IMR-90 (cell line): Measurements from ENCODE around the gene AGO3. TPM values are rescaled to one million over a fixed set of nuclear protein-coding genes. Genes with fewer than 3 reads are reported as not detected.

ENCODE experiments used
- ATAC-seq: fragments of 200-7000 bp; cut with Tn5 transposase; 2 replicates; pipeline ENCODE4 v1.9.1; 2020; ENCODE audit warnings: low read depth, mild to moderate bottlenecking, moderate library complexity
- BruUV-seq: library from RNA; stranded (reverse); fragments of 400-500 nt; replicated peaks from 2 replicates; lab custom pipeline; 2021; lab: Mats Ljungman, UMichigan
- CTCF ChIA-PET: fragments of 300-600 bp; formaldehyde crosslinking; extraction: SDS; loops from one replicate; lab custom pipeline; 2021; ENCODE audit warnings: antibody characterized with exemption; lab: Yijun Ruan, JAX
- POLR2A ChIA-PET: fragments of 300-600 bp; sonication (Branson Sonifier 250); formaldehyde crosslinking; loops from one replicate; lab custom pipeline; 2022; ENCODE audit warnings: antibody characterized with exemption; ENCODE audit not compliant: unreplicated experiment; lab: Charles Lee
- DNase-seq: peaks from one replicate; pipeline ENCODE4 v3.0.0; 2013
- H2AFZ ChIP-seq: replicated peaks from 2 replicates; pipeline ENCODE3; 2013; ENCODE audit warnings: low read length, mild to moderate bottlenecking; ENCODE audit not compliant: poor library complexity
- H2AK5ac ChIP-seq: 2 replicates; pipeline ENCODE4 v1.6.1; 2013; ENCODE audit warnings: low read depth, low read length, inconsistent platforms
- H2AK9ac ChIP-seq: replicated peaks from 2 replicates; pipeline ENCODE3; 2013; ENCODE audit warnings: mild to moderate bottlenecking, low read depth, low read length, moderate library complexity; ENCODE audit not compliant: poor library complexity
- H2BK120ac ChIP-seq: 2 replicates; pipeline ENCODE4 v1.6.1; 2013; ENCODE audit warnings: low read depth, low read length, inconsistent platforms
- H2BK15ac ChIP-seq: 3 replicates; pipeline ENCODE4 v1.6.1; 2013; ENCODE audit warnings: low read depth, low read length, inconsistent platforms
- H2BK20ac ChIP-seq: 2 replicates; pipeline ENCODE4 v1.6.1; 2013; ENCODE audit warnings: low read depth, mild to moderate bottlenecking, inconsistent platforms, low read length, moderate library complexity
- H2BK5ac ChIP-seq: 2 replicates; pipeline ENCODE4 v1.6.1; 2013; ENCODE audit warnings: mild to moderate bottlenecking, low read depth, low read length, inconsistent platforms; ENCODE audit not compliant: poor library complexity, severe bottlenecking
- H3K14ac ChIP-seq: replicated peaks from 2 replicates; pipeline ENCODE4 v1.6.1; 2013; ENCODE audit warnings: low read depth, low read length, inconsistent platforms
- H3K18ac ChIP-seq: 2 replicates; pipeline ENCODE4 v1.6.1; 2013; ENCODE audit warnings: low read depth, low read length, control low read depth
- H3K23ac ChIP-seq: 2 replicates; pipeline ENCODE4 v1.6.1; 2013; ENCODE audit warnings: low read depth, low read length, inconsistent platforms
- H3K27ac ChIP-seq: 2 replicates; pipeline ENCODE4 v1.5.1; 2013; ENCODE audit warnings: mild to moderate bottlenecking, control low read depth, low read length; ENCODE audit not compliant: insufficient read depth
- H3K27me3 ChIP-seq: 2 replicates; pipeline ENCODE4 v1.6.1; 2013; ENCODE audit warnings: low read length; ENCODE audit not compliant: control insufficient read depth, insufficient read depth
- H3K36me3 ChIP-seq: 2 replicates; pipeline ENCODE4 v1.6.1; 2013; ENCODE audit warnings: low read length, mixed read lengths; ENCODE audit not compliant: control insufficient read depth, insufficient read depth
- H3K4ac ChIP-seq: 2 replicates; pipeline ENCODE4 v1.6.1; 2013; ENCODE audit warnings: low read depth, low read length, inconsistent platforms
- H3K4me1 ChIP-seq: 2 replicates; pipeline ENCODE4 v1.6.1; 2013; ENCODE audit warnings: low read length, mixed read lengths; ENCODE audit not compliant: control insufficient read depth, insufficient read depth
- H3K4me2 ChIP-seq: 2 replicates; pipeline ENCODE4 v1.6.1; 2013; ENCODE audit warnings: low read depth, mild to moderate bottlenecking, control low read depth, low read length, moderate library complexity
- H3K4me3 ChIP-seq: 2 replicates; pipeline ENCODE4 v1.5.1; 2013; ENCODE audit warnings: low read depth, mild to moderate bottlenecking, control low read depth, low read length, moderate library complexity; ENCODE audit not compliant: insufficient read depth
- H3K56ac ChIP-seq: 2 replicates; pipeline ENCODE4 v1.6.1; 2013; ENCODE audit warnings: low read length, inconsistent platforms; ENCODE audit not compliant: insufficient read depth; ENCODE audit errors: extremely low read depth
- H3K79me1 ChIP-seq, 2 experiments: 2 replicates each; pipeline ENCODE4 v1.6.1; 2013; ENCODE audit warnings: low read length in 2 of 2, inconsistent platforms in 1 of 2, low read depth in 1 of 2
- H3K9ac ChIP-seq: 2 replicates; pipeline ENCODE4 v1.6.1; 2013; ENCODE audit warnings: low read depth, low read length, control low read depth
- H3K9me1 ChIP-seq: 2 replicates; pipeline ENCODE4 v1.6.1; 2013; ENCODE audit warnings: low read length, inconsistent platforms; ENCODE audit not compliant: insufficient read depth
- H3K9me3 ChIP-seq: 2 replicates; pipeline ENCODE4 v1.6.1; 2013; ENCODE audit warnings: low read length; ENCODE audit not compliant: control insufficient read depth, insufficient read depth
- H4K20me1 ChIP-seq: 2 replicates; pipeline ENCODE4 v1.6.1; 2013; ENCODE audit warnings: low read length, inconsistent platforms; ENCODE audit not compliant: insufficient read depth
- H4K5ac ChIP-seq: 2 replicates; pipeline ENCODE4 v1.6.1; 2013; ENCODE audit warnings: mild to moderate bottlenecking, low read depth, low read length, control low read depth
- H4K8ac ChIP-seq, 2 experiments: 2 replicates each; pipeline ENCODE4 v1.6.1; 2013; ENCODE audit warnings: low read depth in 2 of 2, low read length in 2 of 2, control low read depth in 1 of 2, inconsistent platforms in 1 of 2
- H4K91ac ChIP-seq: 2 replicates; pipeline ENCODE4 v1.6.1; 2013; ENCODE audit warnings: low read depth, low read length, inconsistent platforms; ENCODE audit not compliant: insufficient read depth
- CEBPB ChIP-seq: IDR thresholded peaks from 2 replicates; pipeline ENCODE4 v1.6.1; 2012; ENCODE audit warnings: low read depth, low read length, improper control_type of control experiment
- RAD21 ChIP-seq: IDR thresholded peaks from 2 replicates; pipeline ENCODE4 v1.6.1; 2012; ENCODE audit warnings: low read length, improper control_type of control experiment
- RCOR1 ChIP-seq: IDR thresholded peaks from 2 replicates; pipeline ENCODE4 v1.6.1; 2012; ENCODE audit warnings: mild to moderate bottlenecking, low read length, improper control_type of control experiment; ENCODE audit not compliant: insufficient replicate concordance
- WGBS, 2 experiments: methylation state at CpG; one replicate each; pipeline versions ENCODE4 v1.1.5 to v1.1.7; 2013; ENCODE audit warnings: missing lambda C conversion rate in 2 of 2; ENCODE audit not compliant: insufficient read length in 1 of 2; ENCODE audit errors: extremely low coverage in 2 of 2; 5-methylcytosine and 5-hydroxymethylcytosine counted together
- dilution Hi-C: fragments of 300-500 bp; cut with HindIII; formaldehyde crosslinking; loops from one replicate; pipeline ENCODE4 v1.14.3; 2018; ENCODE audit warnings: low sequenced_read_pairs; ENCODE audit not compliant: unreplicated experiment
- in situ Hi-C: fragments of 300-500 bp; cut with MboI; formaldehyde crosslinking; loops from 3 replicates; pipeline ENCODE4 v1.14.3; 2019; ENCODE audit warnings: low sequenced_read_pairs, inconsistent platforms, mixed read lengths
- intact Hi-C: fragments of 100-400 bp; cut with micrococcal nuclease; formaldehyde crosslinking; loops from 2 replicates; pipeline ENCODE4 v1.10.0; 2022
- polyA plus RNA-seq, 3 experiments: library from polyadenylated mRNA; depleted of rRNA; stranded (reverse); fragments of >200 nt; gene quantifications; 2 replicates each; pipeline ENCODE4 v1.2.3, GENCODE V29; 2012; ENCODE audit warnings: low replicate concordance in 1 of 3
- total RNA-seq: library from RNA; depleted of rRNA; stranded (reverse); fragments of >200 nt; gene quantifications from 2 replicates; pipeline ENCODE4 v1.2.3, GENCODE V29; 2012

AGO3 gene
- total and polyA plus RNA-seq, 2 of the 4 experiments (the other 2 are of a cell fraction) = 8.9 to 25.6 TPM

- Histone ChIP-seq H4K5ac (no peak overlapping the region), H2BK5ac (no peak overlapping the region), H3K23ac (no peak overlapping the region), H2AK9ac (no peak overlapping the region), H3K56ac (no peak overlapping the region), H3K4me3 (no peak overlapping the region), H4K8ac (no peak overlapping the region), H2BK20ac (no peak overlapping the region), H3K18ac (no peak overlapping the region), H4K91ac (no peak overlapping the region), H3K4ac (no peak overlapping the region), H3K79me1 (no peaks in the 10 kb centered on the region; a peak in 1 of 4 replicates), H2AK5ac (no peak overlapping the region), H3K9me3 (0 out of 2 replicates have a peak, but pooled peaks cover 2% of the 10 kb centered on the region), H2BK120ac (no peak overlapping the region), H3K9ac (no peak overlapping the region), H3K14ac (no peak overlapping the region), H3K9me1 (no peaks in the 10 kb centered on the region), H3K27me3 (no peaks in the 10 kb centered on the region), H2BK15ac (no peak overlapping the region), H3K36me3 (peaks cover 18% of the 10 kb centered on the region), H3K27ac (no peak overlapping the region), H3K4me2 (no peak overlapping the region), H2AFZ (no peak overlapping the region), H3K4me1 (no peaks in the 10 kb centered on the region), H4K20me1 (no peaks in the 10 kb centered on the region)
- intact Hi-C loops (no loop called here), in situ Hi-C loops (no loop called here), dilution Hi-C loops (no loop called here)
- 100% methylated on average over 2 of the region's 2 CpGs; no CpG with 5 or more reads in 1 of the 2 experiments for WGBS, 2 experiments
- POLR2A ChIA-PET = no interaction called here
- no peak for TF ChIP-seq RAD21
- TF ChIP-seq CEBPB = no peak
- no peak for TF ChIP-seq RCOR1
- ATAC-seq = no peak
- CTCF ChIA-PET = no interaction called here
- no TSS peak for BruUV-seq
- DNase-seq = no peak
These were observed 100.5 kb downstream of the AGO3 start for GRCh38 chr1:36031441-36031840.
